SJCRH30 (cell line): ENCODE results near the gene LRRC25. TPM values are rescaled to one million over a fixed set of nuclear protein-coding genes. Genes with fewer than 3 reads are reported as not detected.
"Not testable (repeated sequence)": the region's sequence is repeated elsewhere in the genome, so short reads cannot be mapped to it uniquely, and the experiment has no call there.

Experiments used
- DNase-seq, 2 experiments: peaks; one replicate each; pipeline ENCODE4 v3.0.0-alpha.2; 2015 to 2020
- H3K27ac ChIP-seq: fragments of 250-450 bp; sonication (Bioruptor Pico); 2 replicates; pipeline ENCODE4 v1.5.1; 2020; ENCODE audit warnings: mild to moderate bottlenecking, moderate library complexity
- H3K27me3 ChIP-seq: fragments of 250-450 bp; sonication (Bioruptor Pico); 2 replicates; pipeline ENCODE4 v1.5.1; 2020; ENCODE audit warnings: mild to moderate bottlenecking, moderate library complexity
- H3K36me3 ChIP-seq: fragments of 250-450 bp; sonication (Bioruptor Pico); 2 replicates; pipeline ENCODE4 v1.5.1; 2020; ENCODE audit warnings: mild to moderate bottlenecking, moderate library complexity
- H3K4me1 ChIP-seq: fragments of 250-450 bp; sonication (Bioruptor Pico); 2 replicates; pipeline ENCODE4 v1.5.1; 2020; ENCODE audit warnings: mild to moderate bottlenecking, moderate library complexity
- H3K4me3 ChIP-seq: fragments of 250-450 bp; sonication (Bioruptor Pico); 2 replicates; pipeline ENCODE4 v1.5.1; 2020; ENCODE audit warnings: mild to moderate bottlenecking, moderate library complexity
- H3K9me3 ChIP-seq: fragments of 250-450 bp; sonication (Bioruptor Pico); replicated peaks from 2 replicates; pipeline ENCODE4 v1.5.1; 2020; ENCODE audit warnings: mild to moderate bottlenecking, moderate library complexity
- total RNA-seq: library from RNA; depleted of rRNA; stranded (reverse); fragments of >200 nt; shearing (Covaris generic); gene quantifications from 2 replicates; pipeline ENCODE4 v1.2.3, GENCODE V29; 2014; rRNA removed

The LRRC25 gene
- total RNA-seq, 1 experiment from 2014 or later, result not detected

- H3K9me3 ChIP-seq, H3K4me3 ChIP-seq, DNase-seq: not testable (repeated sequence)
Observed at GRCh38 chr19:18348818-18349339, 48.5 kb downstream of the LRRC25 start.

GRCh38 chr19:18348171-18348570, 49.3 kb downstream of the LRRC25 start:
- Histone ChIP-seq H3K4me1 (peaks cover 7% of the 10 kb centered on the region; the same call in 1 of the 2 replicates), H3K27ac (no peak overlapping the region), H3K9me3 (no peaks in the 10 kb centered on the region), H3K4me3 (no peak overlapping the region), H3K27me3 (no peaks in the 10 kb centered on the region), H3K36me3 (no peaks in the 10 kb centered on the region)
- no peak for DNase-seq

More at GRCh38 chr19:18348818-18349339, 48.5 kb downstream of the LRRC25 start:
- H3K27me3 ChIP-seq, H3K4me1 ChIP-seq, H3K36me3 ChIP-seq, H3K27ac ChIP-seq: not testable (repeated sequence)

- H3K27me3 ChIP-seq, result no peaks in the 10 kb centered on the region
- no peaks in the 10 kb centered on the region for H3K9me3 ChIP-seq
- H3K4me1 ChIP-seq, result peaks cover 12% of the 10 kb centered on the region
- H3K4me3 ChIP-seq, result no peak overlapping the region
- H3K36me3 ChIP-seq, result no peaks in the 10 kb centered on the region
- peak; percentile 76 to 79 for DNase-seq
- H3K27ac ChIP-seq, result peak overlapping the region; percentile 35; the same call in 1 of the 2 replicates
Observed at GRCh38 chr19:18346091-18346490, 51.3 kb downstream of the LRRC25 start.

GRCh38 chr19:18345296-18345695, 52.1 kb downstream of the LRRC25 start:
- Histone ChIP-seq H3K4me3 (no peak overlapping the region), H3K9me3 (no peaks in the 10 kb centered on the region), H3K27me3 (no peaks in the 10 kb centered on the region), H3K4me1 (peaks cover 14% of the 10 kb centered on the region), H3K36me3 (no peaks in the 10 kb centered on the region), H3K27ac (no peak overlapping the region)
- DNase-seq, result no peak

- Histone ChIP-seq H3K4me1 (peaks cover 14% of the 10 kb centered on the region), H3K4me3 (no peak overlapping the region), H3K36me3 (no peaks in the 10 kb centered on the region), H3K9me3 (no peaks in the 10 kb centered on the region), H3K27me3 (no peaks in the 10 kb centered on the region), H3K27ac (no peak overlapping the region)
- DNase-seq, result no peak
Observed at GRCh38 chr19:18344582-18344950, 52.9 kb downstream of the LRRC25 start.

- no peaks in the 10 kb centered on the region for H3K36me3 ChIP-seq
- DNase-seq, result no peak
- peaks cover 6% of the 10 kb centered on the region for H3K27me3 ChIP-seq
- H3K4me1 ChIP-seq, result peaks cover 14% of the 10 kb centered on the region
- H3K4me3 ChIP-seq, result no peak overlapping the region
- H3K27ac ChIP-seq, result no peak overlapping the region
- H3K9me3 ChIP-seq, result no peaks in the 10 kb centered on the region
Observed at GRCh38 chr19:18342090-18342632, 55.3 kb downstream of the LRRC25 start.

Other genes with a start within 250 kb of the LRRC25 start
- gene PIK3R2, start 244.5 kb downstream of the LRRC25 start, total RNA-seq, result 35.0 and 39.0 TPM in 2 replicates
- gene IFI30, start 223.8 kb downstream of the LRRC25 start, total RNA-seq, result 0.67 and 1.2 TPM in 2 replicates
- gene MPV17L2, start 204.4 kb downstream of the LRRC25 start, total RNA-seq, result 31.3 and 31.7 TPM in 2 replicates
- gene RAB3A, start 193.6 kb downstream of the LRRC25 start, total RNA-seq, result 2.3 and 2.7 TPM in 2 replicates
- 0.81 and 1.3 TPM in 2 replicates for gene PDE4C, start 171.2 kb downstream of the LRRC25 start, total RNA-seq
- gene IQCN, start 123.2 kb downstream of the LRRC25 start, total RNA-seq, result 0.03 and 0.06 TPM in 2 replicates
- 70.1 and 94.9 TPM in 2 replicates for gene JUND, start 116.0 kb downstream of the LRRC25 start, total RNA-seq
- 378 and 427 TPM in 2 replicates for gene LSM4, start 74.5 kb downstream of the LRRC25 start, total RNA-seq
- 8.7 and 11.7 TPM in 2 replicates for gene PGPEP1, start 57.0 kb downstream of the LRRC25 start, total RNA-seq
- gene GDF15, start 11.5 kb downstream of the LRRC25 start, total RNA-seq, result 17.5 and 27.1 TPM in 2 replicates
- 63.0 and 73.0 TPM in 2 replicates for gene SSBP4, start 21.8 kb upstream of the LRRC25 start, total RNA-seq
- 7.4 and 7.5 TPM in 2 replicates for gene ISYNA1, start 40.5 kb upstream of the LRRC25 start, total RNA-seq
- 9.1 and 10.1 TPM in 2 replicates for gene ELL, start 124.4 kb upstream of the LRRC25 start, total RNA-seq
- 86.8 and 88.3 TPM in 2 replicates for gene FKBP8, start 146.0 kb upstream of the LRRC25 start, total RNA-seq
- 71.0 and 75.8 TPM in 2 replicates for gene KXD1, start 160.2 kb upstream of the LRRC25 start, total RNA-seq
- gene UBA52, start 174.2 kb upstream of the LRRC25 start, total RNA-seq, result 1,236 and 1,352 TPM in 2 replicates
- 24.8 TPM in 2 replicates for gene REX1BD, start 191.2 kb upstream of the LRRC25 start, total RNA-seq
- gene CRLF1, start 209.2 kb upstream of the LRRC25 start, total RNA-seq, result 20.6 and 22.1 TPM in 2 replicates
- gene TMEM59L, start 215.2 kb upstream of the LRRC25 start, total RNA-seq, result 0.20 TPM in 1 of 2 replicates, not detected in the other
- gene KLHL26, start 239.4 kb upstream of the LRRC25 start, total RNA-seq, result 0.87 and 1.1 TPM in 2 replicates